ENCODE data around the gene NFATC2. TPM values are rescaled to one million over a fixed set of nuclear protein-coding genes. Genes with fewer than 3 reads are reported as not detected.

NFATC2 gene
- total and polyA plus RNA-seq, 12 donors = 0.43 to 5.7 (median 3.3) TPM

DNA sequence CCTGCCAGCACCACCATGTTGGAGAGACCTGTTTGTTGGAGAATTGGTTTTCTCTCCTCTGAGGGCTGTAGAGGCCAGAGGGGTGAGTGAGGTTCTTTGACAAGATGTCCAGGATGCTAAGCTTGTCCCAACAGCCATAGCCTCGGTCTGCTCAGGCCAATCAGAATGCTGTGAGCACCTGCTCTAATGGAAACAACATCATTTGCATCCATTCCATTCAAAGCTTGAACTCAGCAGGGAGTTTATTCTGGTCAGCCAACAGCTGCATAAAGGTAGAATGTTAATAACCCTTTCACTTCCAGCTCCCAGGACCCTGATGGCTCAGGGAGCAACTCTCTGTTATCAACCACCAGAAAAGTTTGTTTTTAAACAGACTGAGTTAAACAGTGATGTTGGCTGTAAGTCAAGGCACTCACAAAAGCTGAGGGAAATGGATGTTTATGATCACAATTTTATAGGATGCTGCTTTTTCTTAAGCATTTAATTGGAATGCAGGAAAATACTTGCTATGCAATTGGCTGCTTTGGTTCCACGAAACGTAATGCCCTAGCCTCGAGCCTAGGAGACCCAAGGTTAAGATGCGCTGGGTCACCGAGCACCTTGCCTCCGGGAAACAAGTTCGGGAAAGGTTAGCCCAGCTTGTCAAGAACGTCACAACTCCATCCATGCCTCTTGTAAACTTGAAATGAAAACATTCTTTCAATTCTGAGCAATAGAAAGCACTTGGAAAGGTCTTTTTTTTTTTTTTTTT lies 155.2 kb downstream of the NFATC2 start:
- TF ChIP-seq, protein P1, sequence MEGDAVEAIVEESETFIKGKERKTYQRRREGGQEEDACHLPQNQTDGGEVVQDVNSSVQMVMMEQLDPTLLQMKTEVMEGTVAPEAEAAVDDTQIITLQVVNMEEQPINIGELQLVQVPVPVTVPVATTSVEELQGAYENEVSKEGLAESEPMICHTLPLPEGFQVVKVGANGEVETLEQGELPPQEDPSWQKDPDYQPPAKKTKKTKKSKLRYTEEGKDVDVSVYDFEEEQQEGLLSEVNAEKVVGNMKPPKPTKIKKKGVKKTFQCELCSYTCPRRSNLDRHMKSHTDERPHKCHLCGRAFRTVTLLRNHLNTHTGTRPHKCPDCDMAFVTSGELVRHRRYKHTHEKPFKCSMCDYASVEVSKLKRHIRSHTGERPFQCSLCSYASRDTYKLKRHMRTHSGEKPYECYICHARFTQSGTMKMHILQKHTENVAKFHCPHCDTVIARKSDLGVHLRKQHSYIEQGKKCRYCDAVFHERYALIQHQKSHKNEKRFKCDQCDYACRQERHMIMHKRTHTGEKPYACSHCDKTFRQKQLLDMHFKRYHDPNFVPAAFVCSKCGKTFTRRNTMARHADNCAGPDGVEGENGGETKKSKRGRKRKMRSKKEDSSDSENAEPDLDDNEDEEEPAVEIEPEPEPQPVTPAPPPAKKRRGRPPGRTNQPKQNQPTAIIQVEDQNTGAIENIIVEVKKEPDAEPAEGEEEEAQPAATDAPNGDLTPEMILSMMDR (IDR thresholded peaks at IDR 0.05) = no peak
- Histone ChIP-seq H3K4me1 (peaks cover 0 to 46% (median 34%) of the 10 kb centered on the region in 9 donors), H3K27ac (no peak overlapping the region), H3K4me3 (no peak overlapping the region), H3K9me3 (peaks cover 0 to 3% (median 0%) of the 10 kb centered on the region in 11 donors), H3K27me3 (no peaks in the 10 kb centered on the region), H3K36me3 (peaks cover 0 to 9% (median 0%) of the 10 kb centered on the region in 9 donors)
- DNase-seq = no peak
- ATAC-seq = no peak
- intact Hi-C loops (cut with DNase I) = loop anchor here in 8 of 10 donors (2.0 to 10.0 kb wide), 4 partner anchors 178 to 210 kb away; no protein-coding TSS in a partner anchor
- 84% methylated on average over 9 of the region's 9 CpGs for WGBS, 2 donors

DNA sequence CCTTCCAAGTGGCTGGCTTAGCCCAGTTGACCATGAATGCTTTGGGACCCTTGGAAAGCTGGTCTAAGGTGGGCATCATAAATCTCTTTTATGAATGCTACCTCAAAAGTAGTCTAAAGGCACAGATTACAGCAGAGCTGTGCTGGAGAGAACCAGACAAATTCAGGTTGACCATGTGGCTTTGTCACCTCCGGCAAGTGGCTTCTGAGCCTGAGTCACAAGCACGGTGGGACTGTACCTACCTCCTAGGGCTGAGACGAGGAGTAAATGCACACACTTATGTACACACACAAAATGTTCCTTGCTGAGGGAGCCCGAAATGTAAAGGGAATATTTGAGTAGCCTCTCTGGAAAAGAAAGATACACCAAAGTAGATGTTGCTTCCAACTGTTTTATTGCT lies 155.9 kb downstream of the NFATC2 start:
- no peak for ATAC-seq
- peaks cover 0 to 9% (median 0%) of the 10 kb centered on the region in 9 donors for H3K36me3 ChIP-seq
- peaks cover 0 to 41% (median 27%) of the 10 kb centered on the region in 9 donors for H3K4me1 ChIP-seq
- H3K4me3 ChIP-seq = no peak overlapping the region
- intact Hi-C loops (cut with DNase I) = loop anchor here in 8 of 10 donors (2.0 to 10.0 kb wide), 4 partner anchors 178 to 211 kb away; no protein-coding TSS in a partner anchor
- WGBS, 2 donors = 86 to 89% methylated on average over 4 of the region's 4 CpGs
- TF ChIP-seq, protein P1 (IDR thresholded peaks at IDR 0.05) = no peak
- no peaks in the 10 kb centered on the region for H3K27me3 ChIP-seq
- H3K9me3 ChIP-seq = peaks cover 0 to 3% (median 0%) of the 10 kb centered on the region in 11 donors
- H3K27ac ChIP-seq = no peak overlapping the region
- DNase-seq = no peak

DNA sequence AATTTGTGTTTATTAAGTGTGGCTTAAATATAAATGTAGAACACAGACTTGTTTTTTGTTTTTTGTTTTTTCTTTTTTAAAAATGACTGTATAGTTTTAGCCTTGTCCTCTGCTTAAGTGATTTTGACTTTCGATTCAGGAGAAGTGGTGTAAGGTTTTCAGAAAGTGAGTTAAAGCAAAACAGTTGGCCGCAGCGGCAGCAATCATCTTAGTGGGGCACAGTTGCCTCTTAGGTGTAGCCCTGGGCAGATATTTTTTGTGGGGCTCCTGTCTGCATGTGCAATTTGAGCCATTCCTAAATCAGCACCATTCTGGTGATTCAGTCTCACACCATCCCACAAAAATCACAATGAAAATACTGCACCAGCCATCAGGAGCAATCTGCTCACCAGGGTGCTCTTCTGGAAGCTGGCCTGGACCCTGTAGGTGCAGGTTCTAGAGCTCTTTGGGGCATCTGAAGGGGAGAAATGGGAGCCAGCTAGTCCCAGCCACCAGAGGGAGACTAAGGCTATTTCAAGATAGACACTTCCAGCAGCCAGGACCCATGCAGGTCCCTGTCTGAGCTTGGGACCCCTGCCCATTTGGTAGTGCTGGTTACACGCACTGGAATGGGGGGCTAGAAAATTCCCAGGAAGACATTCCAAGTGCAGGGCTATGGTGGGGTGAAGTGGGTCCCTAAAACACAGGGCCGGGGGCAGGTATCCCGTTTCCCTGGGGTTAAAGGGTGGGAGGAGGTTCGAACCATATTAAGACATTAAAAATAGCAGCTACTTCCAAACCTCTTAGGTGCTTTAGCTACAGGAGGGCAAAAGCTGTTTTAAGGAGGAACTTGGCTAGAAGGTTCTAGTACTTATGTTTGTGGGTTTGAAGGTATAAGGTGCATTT lies 156.6 kb downstream of the NFATC2 start:
- Histone ChIP-seq H3K27me3 (no peaks in the 10 kb centered on the region), H3K4me1 (peaks cover 0 to 38% (median 22%) of the 10 kb centered on the region in 9 donors), H3K4me3 (no peak overlapping the region), H3K27ac (no peak overlapping the region), H3K36me3 (peaks cover 0 to 8% (median 0%) of the 10 kb centered on the region in 9 donors), H3K9me3 (peaks cover 0 to 3% (median 0%) of the 10 kb centered on the region in 11 donors)
- WGBS, 2 donors = 83 to 86% methylated on average over 7 of the region's 7 CpGs
- intact Hi-C loops (cut with DNase I) = loop anchor here in 8 of 10 donors (2.0 to 10.0 kb wide), 4 partner anchors 179 to 211 kb away; no protein-coding TSS in a partner anchor
- DNase-seq (no peak), ATAC-seq (peak in 5 of 8 donors; percentile 42 to 73 (median 55))
- TF ChIP-seq, protein P1 (IDR thresholded peaks at IDR 0.05) = peak; percentile 15 to 68 (median 61)

DNA sequence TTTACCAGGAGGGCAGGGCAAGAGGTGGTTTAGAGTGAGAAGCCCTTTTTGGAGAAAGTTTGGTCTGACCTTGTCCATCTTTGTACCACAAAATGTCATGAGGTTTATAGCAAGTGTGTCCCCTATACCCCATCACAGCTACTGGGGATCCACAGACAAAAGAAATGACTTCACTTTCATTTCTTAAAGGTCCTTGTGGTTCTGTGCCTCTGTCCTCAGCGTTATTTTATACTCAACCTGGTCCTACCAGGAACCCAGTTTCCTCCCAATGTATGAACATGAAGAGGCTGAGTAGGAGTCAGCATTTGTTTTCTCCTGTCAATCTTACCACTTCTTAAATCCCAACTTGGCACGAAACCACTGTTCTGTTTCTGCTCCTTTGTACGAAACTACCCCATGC lies 157.6 kb downstream of the NFATC2 start:
- intact Hi-C loops (cut with DNase I) = loop anchor here in 8 of 10 donors (5.0 to 10.0 kb wide), 3 partner anchors 180 to 212 kb away; no protein-coding TSS in a partner anchor
- 89 to 90% methylated on average over 3 of the region's 3 CpGs for WGBS, 2 donors
- Histone ChIP-seq H3K4me3 (no peak overlapping the region), H3K27me3 (no peaks in the 10 kb centered on the region), H3K27ac (no peak overlapping the region), H3K9me3 (peaks cover 0 to 3% (median 0%) of the 10 kb centered on the region in 11 donors), H3K36me3 (no peaks in the 10 kb centered on the region), H3K4me1 (peaks cover 0 to 28% (median 12%) of the 10 kb centered on the region in 9 donors)
- TF ChIP-seq, protein P1 (IDR thresholded peaks at IDR 0.05) = no peak
- ATAC-seq (no peak), DNase-seq (no peak)

Measured in heart right ventricle (tissue), 16 donors.